ENCODE measurements around the gene MRGPRG.

DNA sequence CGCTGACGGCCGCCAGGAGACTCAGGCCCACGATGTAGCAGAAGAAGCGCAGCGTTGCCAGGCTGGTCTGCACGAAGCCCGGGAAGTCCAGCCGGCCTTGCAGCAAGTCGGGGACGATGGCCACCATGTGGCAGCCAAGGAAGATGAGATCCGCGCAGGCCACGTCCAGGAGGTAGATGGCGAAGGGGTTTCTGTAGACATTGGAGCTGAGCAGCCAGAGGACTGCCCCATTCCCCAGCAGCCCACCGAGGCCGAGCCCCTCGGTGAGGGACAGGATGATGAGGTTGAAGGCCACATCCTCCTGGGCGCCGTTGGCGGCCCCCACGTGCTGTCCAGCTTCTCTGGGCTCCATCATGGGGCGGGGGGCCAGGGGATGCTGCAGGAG is 9.8 kb upstream of the MRGPRG start:
- TF ChIP-seq POLR2AphosphoS5 (IDR thresholded peaks at IDR 0.05; ENCODE audit: low read depth, low read length) (no peak), POLR2A (IDR thresholded peaks at IDR 0.05; ENCODE audit: low read depth, low read length) (no peak)
